Keratinocyte (primary cell): ENCODE results near the gene BDKRB2. TPM values are rescaled to one million over a fixed set of nuclear protein-coding genes. Genes with fewer than 3 reads are reported as not detected.

Experiments used
- DNase-seq: peaks from one replicate; pipeline ENCODE4 v3.0.0-alpha.2; 2011; ENCODE audit warnings: low read depth, missing footprints, low spot score
- FAIRE-seq: peaks from 2 replicates; lab custom pipeline; 2011; peaks lifted over from hg19 to GRCh38; lab: Jason Lieb, UNC
- H2AFZ ChIP-seq: 2 replicates; pipeline ENCODE4 v1.6.0; 2012; ENCODE audit warnings: low read length, control low read depth, inconsistent platforms; ENCODE audit not compliant: control insufficient read depth
- H3K27ac ChIP-seq: 2 replicates; pipeline ENCODE4 v1.5.1; 2011; ENCODE audit warnings: low read length; ENCODE audit not compliant: control insufficient read depth, insufficient read depth
- H3K27me3 ChIP-seq: 3 replicates; pipeline ENCODE4 v1.6.0; 2011; ENCODE audit warnings: low read length; ENCODE audit not compliant: control insufficient read depth, insufficient read depth; ENCODE audit errors: extremely low read depth
- H3K36me3 ChIP-seq, 2 experiments: 2 replicates in 1 of 2; 3 replicates in 1 of 2; pipeline ENCODE4 v1.5.1; 2011; ENCODE audit warnings: low read length in 2 of 2, mild to moderate bottlenecking in 1 of 2; ENCODE audit not compliant: control insufficient read depth in 2 of 2, insufficient read depth in 2 of 2; ENCODE audit errors: extremely low read depth in 1 of 2
- H3K4me1 ChIP-seq: 3 replicates; pipeline ENCODE4 v1.5.1; 2011; ENCODE audit warnings: low read length; ENCODE audit not compliant: control insufficient read depth, insufficient read depth; ENCODE audit errors: extremely low read depth
- H3K4me2 ChIP-seq: 3 replicates; pipeline ENCODE4 v1.6.0; 2011; ENCODE audit warnings: low read depth, low read length; ENCODE audit not compliant: control insufficient read depth, insufficient read depth; ENCODE audit errors: extremely low read depth
- H3K4me3 ChIP-seq, 3 experiments: fragments of 200-600 bp in 1 of 3; sonication (generic) in 1 of 3; 2 replicates in 2 of 3; 3 replicates in 1 of 3; pipeline ENCODE4 v1.5.1; 2011 to 2016; ENCODE audit warnings: low read length in 3 of 3, mild to moderate bottlenecking in 3 of 3, control low read depth in 2 of 3, inconsistent platforms in 1 of 3, low read depth in 1 of 3, mixed read lengths in 1 of 3, mixed run types in 1 of 3, moderate library complexity in 1 of 3; ENCODE audit not compliant: control insufficient read depth in 2 of 3, insufficient read depth in 2 of 3; ENCODE audit errors: extremely low read depth in 1 of 3
- H3K79me2 ChIP-seq: 2 replicates; pipeline ENCODE4 v1.6.0; 2012; ENCODE audit warnings: low read length; ENCODE audit not compliant: control insufficient read depth, insufficient read depth
- H3K9ac ChIP-seq: 3 replicates; pipeline ENCODE4 v1.6.0; 2011; ENCODE audit warnings: low read length; ENCODE audit not compliant: control insufficient read depth, insufficient read depth; ENCODE audit errors: extremely low read depth
- H3K9me1 ChIP-seq: 3 replicates; pipeline ENCODE4 v1.6.0; 2011; ENCODE audit warnings: low read length; ENCODE audit not compliant: control insufficient read depth, insufficient read depth; ENCODE audit errors: extremely low read depth
- H3K9me3 ChIP-seq: 2 replicates; pipeline ENCODE4 v1.5.1; 2012; ENCODE audit warnings: low read depth, low read length; ENCODE audit not compliant: control insufficient read depth
- H4K20me1 ChIP-seq: 3 replicates; pipeline ENCODE4 v1.6.0; 2011; ENCODE audit warnings: low read length; ENCODE audit not compliant: control insufficient read depth, insufficient read depth; ENCODE audit errors: extremely low read depth
- EZH2 ChIP-seq: IDR thresholded peaks from one replicate; pipeline ENCODE4 v1.6.1; 2012; ENCODE audit warnings: inconsistent platforms, mild to moderate bottlenecking, low read length, moderate library complexity
- dilution Hi-C: fragments of 300-500 bp; cut with MboI; formaldehyde crosslinking; loops from one replicate; pipeline ENCODE4 v1.7.0; 2020; ENCODE audit warnings: low sequenced_read_pairs; ENCODE audit not compliant: extremely low pct_ligation_motif_present
- polyA plus RNA-seq, 5 experiments: library from polyadenylated mRNA; depleted of rRNA in 3 of 5; stranded (reverse) in 3 of 5; stranded (forward) in 1 of 5; unstranded in 1 of 5; fragments of >200 nt; gene quantifications; 1 replicate in 1 of 5; 2 replicates in 3 of 5; 3 replicates in 1 of 5; pipeline versions ENCODE4 v1.2.1 to v1.2.3, GENCODE V29; 2011 to 2012; ENCODE audit warnings: missing spikeins in 2 of 5, low read depth in 1 of 5, low replicate concordance in 1 of 5
- TF ChIP-seq, protein P1 (sequence below), 3 experiments: IDR thresholded peaks in 1 of 3; conservative IDR thresholded peaks in 1 of 3; optimal IDR thresholded peaks in 1 of 3; 2 replicates in 2 of 3; 3 replicates in 1 of 3; pipeline versions ENCODE3 to v1.5.1; 2011; ENCODE audit warnings: low read length in 3 of 3, mild to moderate bottlenecking in 3 of 3, moderate library complexity in 2 of 3, control low read depth in 1 of 3, inconsistent platforms in 1 of 3; ENCODE audit not compliant: insufficient read depth in 2 of 3; ENCODE audit errors: extremely low read depth in 1 of 3

The BDKRB2 gene
- polyA plus RNA-seq, 1 donor (not counting 4 experiments of a cell fraction or from before 2014, with no cell fraction given): 13.2 TPM

DNA sequence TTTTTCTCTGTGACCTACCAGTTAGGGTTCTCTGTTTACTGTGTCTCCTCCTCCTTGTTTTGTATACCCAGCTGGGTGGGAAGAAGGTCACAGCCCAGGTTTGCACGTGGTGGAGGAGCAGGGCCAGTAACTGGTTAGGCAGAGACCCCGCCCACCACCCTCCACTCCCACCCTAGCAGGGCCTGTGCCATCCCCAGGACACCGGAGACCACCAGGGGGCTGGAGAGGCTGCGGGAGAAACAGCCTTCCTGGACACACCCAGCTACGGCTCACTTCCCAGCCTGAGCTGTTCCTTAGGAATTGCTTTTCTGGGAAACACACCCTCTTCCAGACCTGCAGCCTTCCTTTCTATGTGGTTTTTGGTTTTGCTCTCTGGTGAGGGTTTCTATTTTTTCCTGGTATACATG, 21.1 kb downstream of the BDKRB2 start:
- DNase-seq: no peak
- Histone ChIP-seq H3K27me3 (no peaks in the 10 kb centered on the region), H2AFZ (no peak overlapping the region), H3K27ac (peak overlapping the region; percentile 75), H4K20me1 (no peaks in the 10 kb centered on the region), H3K9ac (peak overlapping the region; percentile 50), H3K36me3 (peaks cover 0 to 2% of the 10 kb centered on the region in 2 experiments), H3K9me3 (no peaks in the 10 kb centered on the region), H3K4me3 (no peak overlapping the region), H3K9me1 (no peaks in the 10 kb centered on the region), H3K4me2 (peak overlapping the region; percentile 38), H3K4me1 (peaks cover 35% of the 10 kb centered on the region), H3K79me2 (peaks cover 2% of the 10 kb centered on the region)
- dilution Hi-C loops: no loop called here
- TF ChIP-seq, protein P1, sequence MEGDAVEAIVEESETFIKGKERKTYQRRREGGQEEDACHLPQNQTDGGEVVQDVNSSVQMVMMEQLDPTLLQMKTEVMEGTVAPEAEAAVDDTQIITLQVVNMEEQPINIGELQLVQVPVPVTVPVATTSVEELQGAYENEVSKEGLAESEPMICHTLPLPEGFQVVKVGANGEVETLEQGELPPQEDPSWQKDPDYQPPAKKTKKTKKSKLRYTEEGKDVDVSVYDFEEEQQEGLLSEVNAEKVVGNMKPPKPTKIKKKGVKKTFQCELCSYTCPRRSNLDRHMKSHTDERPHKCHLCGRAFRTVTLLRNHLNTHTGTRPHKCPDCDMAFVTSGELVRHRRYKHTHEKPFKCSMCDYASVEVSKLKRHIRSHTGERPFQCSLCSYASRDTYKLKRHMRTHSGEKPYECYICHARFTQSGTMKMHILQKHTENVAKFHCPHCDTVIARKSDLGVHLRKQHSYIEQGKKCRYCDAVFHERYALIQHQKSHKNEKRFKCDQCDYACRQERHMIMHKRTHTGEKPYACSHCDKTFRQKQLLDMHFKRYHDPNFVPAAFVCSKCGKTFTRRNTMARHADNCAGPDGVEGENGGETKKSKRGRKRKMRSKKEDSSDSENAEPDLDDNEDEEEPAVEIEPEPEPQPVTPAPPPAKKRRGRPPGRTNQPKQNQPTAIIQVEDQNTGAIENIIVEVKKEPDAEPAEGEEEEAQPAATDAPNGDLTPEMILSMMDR (optimal IDR thresholded peaks at IDR 0.05 in 1 of 3, IDR thresholded peaks at IDR 0.05 in 1 of 3, conservative IDR thresholded peaks at IDR 0.05 in 1 of 3; ENCODE audit: extremely low read depth in 1 of 3, insufficient read depth in 2 of 3, low read length in 3 of 3): peak; percentile 41 to 57 (median 51)
- no peak for TF ChIP-seq EZH2
- peak; percentile 94 for FAIRE-seq

DNA sequence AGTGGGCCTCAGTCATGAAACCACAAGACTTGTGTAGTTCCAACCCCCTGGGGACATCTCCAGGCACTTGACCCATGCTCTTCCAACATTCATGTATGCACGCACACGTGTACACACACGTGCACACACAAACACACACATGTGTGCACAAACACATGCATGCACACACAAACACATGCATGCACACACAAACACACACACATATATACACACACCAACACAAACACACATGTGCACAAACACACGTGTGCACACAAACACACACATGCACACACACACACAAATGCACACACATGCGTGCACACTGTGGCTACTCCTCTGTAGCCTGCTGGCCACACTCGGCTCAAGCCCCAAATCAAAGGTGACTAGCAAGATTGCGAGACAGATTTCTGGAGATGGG, 22.8 kb downstream of the BDKRB2 start:
- Histone ChIP-seq H3K9me3 (no peaks in the 10 kb centered on the region), H3K79me2 (peaks cover 2% of the 10 kb centered on the region), H3K4me1 (peaks cover 35% of the 10 kb centered on the region), H2AFZ (no peak overlapping the region), H3K27me3 (no peaks in the 10 kb centered on the region), H3K36me3 (peaks cover 0 to 2% of the 10 kb centered on the region in 2 experiments), H3K4me2 (no peak overlapping the region), H3K9me1 (no peaks in the 10 kb centered on the region), H4K20me1 (no peaks in the 10 kb centered on the region), H3K4me3 (no peak overlapping the region), H3K27ac (no peak overlapping the region), H3K9ac (no peak overlapping the region)
- DNase-seq (no peak), FAIRE-seq (no peak)
- TF ChIP-seq, protein P1 (optimal IDR thresholded peaks at IDR 0.05 in 1 of 3, IDR thresholded peaks at IDR 0.05 in 1 of 3, conservative IDR thresholded peaks at IDR 0.05 in 1 of 3; ENCODE audit: extremely low read depth in 1 of 3, insufficient read depth in 2 of 3, low read length in 3 of 3): no peak
- no peak for TF ChIP-seq EZH2
- dilution Hi-C loops: no loop called here
